Neural crest cell (in vitro differentiated cells): ENCODE data around the gene RPS13. TPM values are rescaled to one million over a fixed set of nuclear protein-coding genes. Genes with fewer than 3 reads are reported as not detected.
"Not testable (repeated sequence)": the region's sequence is repeated elsewhere in the genome, so short reads cannot be mapped to it uniquely, and the experiment has no call there.

Experiments used
- DNase-seq: peaks from one replicate; pipeline ENCODE4 v3.0.0; 2021; ENCODE audit warnings: low read depth, mixed read lengths, low spot score
- H3K27ac Mint-ChIP-seq: one replicate; pipeline ENCODE4 v1.8.0; 2021; ENCODE audit warnings: mild to moderate bottlenecking, mixed read lengths; ENCODE audit not compliant: unreplicated experiment
- H3K27me3 Mint-ChIP-seq: 2 replicates; pipeline ENCODE4 v1.8.0; 2021; ENCODE audit warnings: low read depth, mild to moderate bottlenecking, mixed read lengths
- H3K36me3 Mint-ChIP-seq: 2 replicates; pipeline ENCODE4 v1.8.0; 2021; ENCODE audit warnings: low read depth, mild to moderate bottlenecking, mixed read lengths
- H3K4me1 Mint-ChIP-seq: 2 replicates; pipeline ENCODE4 v1.8.0; 2021; ENCODE audit warnings: mixed read lengths
- H3K4me3 Mint-ChIP-seq: one replicate; pipeline ENCODE4 v1.8.0; 2021; ENCODE audit warnings: mild to moderate bottlenecking, mixed read lengths
- H3K9me3 Mint-ChIP-seq: 2 replicates; pipeline ENCODE4 v1.8.0; 2021; ENCODE audit warnings: mixed read lengths
- CTCF ChIP-seq: fragments of 200-600 bp; sonication (generic); conservative IDR thresholded peaks from 2 replicates; pipeline ENCODE4 v1.5.0; 2021; ENCODE audit warnings: antibody characterized with exemption, mild to moderate bottlenecking
- total RNA-seq: library from RNA; stranded (reverse); gene quantifications from 2 replicates; pipeline ENCODE4 v1.2.1, GENCODE V29; 2021

Gene RPS13
- total RNA-seq, 1 donor from 2014 or later: 1,131 TPM

GRCh38 chr11:17046690-17047089 is 30.8 kb downstream of the RPS13 start:
- Mint-ChIP-seq H3K4me3 (no peak overlapping the region), H3K36me3 (peaks cover 2% of the 10 kb centered on the region), H3K4me1 (no peaks in the 10 kb centered on the region), H3K27me3 (peaks cover 17% of the 10 kb centered on the region), H3K9me3 (peaks cover 3% of the 10 kb centered on the region), H3K27ac (no peak overlapping the region)
- TF ChIP-seq CTCF: no peak
- DNase-seq: no peak

- no peaks in the 10 kb centered on the region for H3K4me1 Mint-ChIP-seq
- H3K27me3 Mint-ChIP-seq: peaks cover 10% of the 10 kb centered on the region
- TF ChIP-seq CTCF: no peak
- no peak overlapping the region for H3K27ac Mint-ChIP-seq
- DNase-seq: no peak
- peaks cover 11% of the 10 kb centered on the region for H3K9me3 Mint-ChIP-seq
- peaks cover 11% of the 10 kb centered on the region for H3K36me3 Mint-ChIP-seq
- H3K4me3 Mint-ChIP-seq: no peak overlapping the region
These were observed 40.5 kb downstream of the RPS13 start for GRCh38 chr11:17036666-17037658.

GRCh38 chr11:17034027-17034426 is 43.4 kb downstream of the RPS13 start:
- H3K27ac Mint-ChIP-seq, H3K4me1 Mint-ChIP-seq, H3K27me3 Mint-ChIP-seq, DNase-seq, H3K4me3 Mint-ChIP-seq: not testable (repeated sequence)
- Mint-ChIP-seq H3K36me3 (peaks cover 11% of the 10 kb centered on the region), H3K9me3 (peaks cover 11% of the 10 kb centered on the region)

GRCh38 chr11:17026487-17027082 is 50.9 kb downstream of the RPS13 start:
- Mint-ChIP-seq H3K36me3 (peaks cover 2% of the 10 kb centered on the region), H3K9me3 (no peaks in the 10 kb centered on the region), H3K4me1 (no peaks in the 10 kb centered on the region), H3K4me3 (no peak overlapping the region), H3K27ac (peak overlapping the region; percentile 86), H3K27me3 (peaks cover 28% of the 10 kb centered on the region)
- DNase-seq: no peak
- no peak for TF ChIP-seq CTCF

GRCh38 chr11:17024924-17025323 is 52.5 kb downstream of the RPS13 start:
- no peak for TF ChIP-seq CTCF
- DNase-seq: no peak
- Mint-ChIP-seq H3K4me1 (no peaks in the 10 kb centered on the region), H3K4me3 (no peak overlapping the region), H3K36me3 (peaks cover 2% of the 10 kb centered on the region), H3K27me3 (peaks cover 31% of the 10 kb centered on the region), H3K9me3 (no peaks in the 10 kb centered on the region), H3K27ac (no peak overlapping the region)

Other genes starting within 250 kb of the RPS13 start
- 15.6 and 18.2 TPM in 2 replicates for gene PLEKHA7, start 63.3 kb downstream of the RPS13 start, total RNA-seq
- 76.8 and 80.2 TPM in 2 replicates for gene PIK3C2A, start 130.3 kb upstream of the RPS13 start, total RNA-seq
- gene NUCB2, start 199.1 kb upstream of the RPS13 start, total RNA-seq: 58.6 and 59.3 TPM in 2 replicates